HG03521 (cell line): ENCODE results near the gene ANXA2.
"Not testable (repeated sequence)": the region's sequence is repeated elsewhere in the genome, so short reads cannot be mapped to it uniquely, and the experiment has no call there.

ENCODE experiments used
- ATAC-seq: cut with Tn5 transposase; IDR thresholded peaks from one replicate; pipeline ENCODE4 v1.9.1; 2021; ENCODE audit warnings: mild to moderate bottlenecking, moderate library complexity; ENCODE audit not compliant: unreplicated experiment

The ANXA2 gene

DNA sequence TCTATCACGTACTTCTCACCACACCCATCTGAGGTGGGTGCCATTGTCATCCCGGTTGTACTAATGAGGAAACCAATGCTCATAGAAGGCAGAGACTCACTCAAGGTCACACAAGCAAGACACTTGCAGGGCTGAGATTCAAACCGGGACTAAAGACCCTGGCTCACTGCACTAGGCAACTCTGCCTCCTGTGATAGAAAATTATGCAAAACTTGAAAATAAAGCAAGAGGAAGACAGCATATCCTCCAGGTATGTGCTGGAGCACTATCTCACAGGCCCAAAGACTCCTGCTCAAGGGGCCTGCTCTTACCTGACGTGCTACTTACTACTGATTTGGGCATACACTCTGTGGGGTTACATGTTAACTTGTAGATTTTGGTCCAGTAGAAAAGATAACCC lies 25.6 kb downstream of the ANXA2 start:
- ATAC-seq = no peak

GRCh38 chr15:60371175-60372051 lies 26.4 kb downstream of the ANXA2 start:
- no peak for ATAC-seq

DNA sequence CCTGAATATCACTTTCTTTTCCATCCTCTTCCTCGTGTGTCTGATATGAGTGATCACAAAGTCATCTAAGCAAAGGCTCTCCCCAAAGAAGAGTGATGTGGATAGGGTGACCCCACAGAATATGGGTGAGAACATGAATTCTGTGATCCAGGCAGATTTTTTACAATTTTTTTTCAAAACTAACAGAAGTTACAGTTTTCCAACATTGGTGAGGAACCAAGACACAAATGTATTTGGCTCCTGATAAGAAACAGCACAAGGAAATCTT lies 27.0 kb downstream of the ANXA2 start:
- ATAC-seq = no peak

- no peak for ATAC-seq
Observed at GRCh38 chr15:60370105-60370868, 27.5 kb downstream of the ANXA2 start.

GRCh38 chr15:60369696-60370095 lies 28.1 kb downstream of the ANXA2 start:
- no peak for ATAC-seq

DNA sequence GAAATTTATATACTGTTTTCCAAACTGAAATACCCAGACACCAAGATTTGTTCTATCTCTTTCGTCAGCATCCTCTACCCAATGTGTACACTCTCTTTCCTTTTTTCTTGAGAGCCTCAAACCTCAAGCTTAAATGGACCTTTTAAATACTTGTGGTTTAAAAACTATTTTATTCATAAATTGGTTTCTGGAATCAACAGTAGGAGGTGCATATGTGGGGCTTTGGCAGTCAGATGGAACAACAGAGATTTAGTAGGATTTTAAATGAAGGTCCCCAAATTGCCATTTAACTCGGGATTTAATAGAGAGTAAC lies 33.2 kb downstream of the ANXA2 start:
- no peak for ATAC-seq

GRCh38 chr15:60363903-60364611 lies 33.7 kb downstream of the ANXA2 start:
- ATAC-seq = no peak

DNA sequence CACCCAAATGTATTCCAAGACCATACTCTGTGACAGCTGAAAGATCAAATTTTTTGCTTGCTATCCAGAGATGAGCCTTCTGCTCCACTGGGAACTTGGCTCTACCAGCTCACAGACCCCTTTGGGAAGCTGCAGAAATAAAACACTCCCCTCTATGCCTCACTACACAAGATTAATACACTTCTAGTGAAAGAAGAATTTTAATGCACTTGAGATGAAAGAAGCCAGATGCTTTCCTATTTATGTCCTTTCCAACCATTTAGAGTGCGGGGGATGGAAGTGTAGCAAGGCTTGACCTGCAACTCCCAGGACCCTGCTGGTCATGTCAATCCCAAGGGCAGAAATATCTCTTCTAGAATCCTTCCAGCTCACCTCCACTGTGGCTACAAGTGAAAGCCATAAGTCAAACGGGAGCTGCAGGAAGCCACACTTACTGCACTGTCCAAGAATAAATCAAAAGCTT lies 34.7 kb downstream of the ANXA2 start:
- no peak for ATAC-seq

- no peak for ATAC-seq
Observed at GRCh38 chr15:60362321-60363086, 35.3 kb downstream of the ANXA2 start.

DNA sequence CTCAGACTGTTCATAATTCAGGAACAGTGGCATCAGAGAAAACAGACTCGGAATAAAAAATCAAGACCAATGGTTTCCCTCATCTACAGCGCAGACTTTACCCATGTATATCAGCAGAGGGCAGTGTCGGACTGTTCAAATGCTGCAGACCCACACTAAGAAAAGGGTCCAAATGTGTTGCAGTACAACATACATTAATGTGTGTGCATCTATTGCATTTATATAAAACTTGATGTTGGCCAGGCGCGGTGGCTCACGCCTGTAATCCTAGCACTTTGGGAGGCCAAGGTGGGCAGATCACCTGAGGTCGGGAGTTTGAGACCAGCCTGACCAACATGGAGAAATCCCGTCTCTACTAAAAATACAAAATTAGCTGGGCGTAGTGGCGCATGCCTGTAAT lies 38.0 kb downstream of the ANXA2 start:
- not testable (repeated sequence) for ATAC-seq

DNA sequence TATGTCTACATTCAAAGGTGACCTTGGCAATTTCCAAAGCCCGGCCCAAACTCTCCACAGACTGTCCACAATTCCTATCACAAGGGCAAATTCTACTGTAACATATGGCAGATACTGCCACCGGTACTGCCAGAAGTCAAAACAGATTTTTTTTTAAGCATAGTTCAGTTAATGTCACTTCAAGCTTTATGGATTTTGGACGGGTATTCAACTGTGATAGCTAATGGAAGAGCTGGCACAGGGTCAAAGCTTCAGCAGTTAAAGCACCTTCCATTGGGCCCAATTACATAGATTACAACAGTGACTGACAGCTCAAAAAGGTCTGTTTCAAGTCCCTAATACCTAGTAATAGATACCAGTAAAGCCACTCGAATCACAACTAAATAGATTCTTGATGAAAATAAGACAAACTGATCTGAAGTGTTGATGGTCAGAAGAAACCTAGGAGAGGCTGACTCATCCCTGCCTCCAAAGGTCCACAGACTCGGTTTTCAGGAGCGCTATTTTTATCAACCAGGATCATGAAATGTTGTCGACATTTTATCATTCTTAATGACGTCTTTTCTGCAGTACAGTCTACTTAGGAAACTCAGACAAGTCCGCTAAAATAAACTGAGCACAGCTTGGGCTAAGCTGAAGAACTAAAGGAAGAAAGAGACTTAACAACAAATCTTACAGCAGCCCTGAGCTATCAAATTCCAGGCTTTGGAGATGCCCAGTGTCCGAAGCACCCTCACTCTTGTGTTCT lies 38.7 kb downstream of the ANXA2 start:
- ATAC-seq = no peak

DNA sequence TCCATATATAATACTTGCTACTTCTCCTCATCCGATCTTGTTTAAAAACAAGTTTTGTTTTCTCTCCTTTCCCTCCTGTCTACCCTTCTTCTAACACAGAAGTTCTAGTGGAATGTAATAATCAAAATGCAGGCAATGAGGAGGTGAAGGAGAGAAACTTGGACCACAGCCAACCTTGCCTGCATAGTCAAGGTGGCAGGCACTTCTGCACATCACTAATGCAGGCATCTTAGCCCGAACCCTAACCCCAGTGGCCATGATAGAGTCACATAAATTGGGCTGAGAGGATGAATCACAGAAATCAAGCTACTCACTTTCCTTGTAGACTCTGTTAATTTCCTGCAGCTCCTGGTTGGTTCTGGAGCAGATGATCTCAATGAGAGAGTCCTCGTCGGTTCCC lies 41.0 kb downstream of the ANXA2 start:
- ATAC-seq = no peak

DNA sequence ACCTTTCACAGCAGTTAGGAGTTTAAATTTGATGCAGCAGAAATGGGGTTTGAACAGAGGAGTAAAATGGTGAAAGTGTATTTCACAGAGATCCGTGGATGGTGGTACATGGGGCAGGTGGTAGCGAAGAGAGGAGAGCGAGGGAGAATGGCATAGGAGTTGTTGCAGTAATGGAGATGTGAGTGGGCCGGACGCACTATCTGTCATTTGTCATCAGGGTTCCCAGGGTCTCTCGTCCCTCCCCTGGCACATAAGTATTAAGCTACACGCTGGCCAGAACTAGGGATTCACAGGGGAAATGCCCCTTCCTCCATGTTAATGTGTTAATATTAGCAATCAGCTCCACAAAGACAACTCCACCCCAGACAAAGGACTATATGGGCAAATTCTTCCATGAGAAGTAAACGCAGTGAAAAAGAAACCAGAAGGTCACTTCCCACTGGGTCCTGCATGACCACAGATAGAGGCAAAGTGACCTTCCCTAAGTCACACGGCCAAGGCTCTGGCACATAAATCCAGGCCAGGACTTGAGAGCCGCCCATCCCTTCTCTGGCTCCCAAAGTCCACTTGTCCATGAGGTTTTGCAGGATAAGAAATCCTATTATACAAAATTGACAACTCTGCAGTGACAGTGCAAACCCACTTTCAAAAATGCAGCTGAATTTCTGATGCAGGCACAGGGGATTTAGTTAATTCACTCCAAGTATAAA lies 42.5 kb downstream of the ANXA2 start:
- ATAC-seq = no peak

DNA sequence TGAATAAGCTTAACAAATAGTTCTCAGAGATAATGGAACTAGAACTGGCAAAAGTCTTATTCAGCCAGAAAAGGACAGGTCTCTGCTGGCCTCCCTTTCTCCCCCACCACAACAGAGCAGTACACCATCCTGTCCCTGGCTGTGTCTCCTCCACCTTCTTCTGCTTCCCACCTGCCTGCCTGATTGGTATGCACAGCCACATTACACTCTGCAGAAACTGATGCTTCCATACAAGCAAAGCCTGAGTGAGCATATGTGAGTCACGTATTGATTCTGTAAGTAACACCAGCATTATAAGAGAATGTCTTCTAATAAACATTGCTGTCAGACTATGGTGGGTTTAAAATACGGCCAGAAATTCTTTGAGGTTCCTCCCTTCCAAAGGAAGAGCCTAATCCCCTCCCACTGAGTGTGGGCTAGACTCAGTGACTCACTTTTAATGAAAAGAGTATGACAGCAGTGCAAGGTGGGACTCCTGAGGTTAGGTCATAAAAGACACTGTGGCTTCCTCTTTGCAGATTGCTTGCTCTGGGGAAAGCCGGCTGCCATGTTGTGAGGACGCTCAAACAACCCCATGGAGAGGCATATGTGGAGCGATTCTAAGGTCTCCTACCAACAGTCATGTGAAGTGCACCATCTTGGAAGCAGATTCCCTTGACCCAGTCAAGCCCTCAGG lies 44.4 kb downstream of the ANXA2 start:
- ATAC-seq = no peak

GRCh38 chr15:60352525-60352924 lies 45.3 kb downstream of the ANXA2 start:
- ATAC-seq = no peak

DNA sequence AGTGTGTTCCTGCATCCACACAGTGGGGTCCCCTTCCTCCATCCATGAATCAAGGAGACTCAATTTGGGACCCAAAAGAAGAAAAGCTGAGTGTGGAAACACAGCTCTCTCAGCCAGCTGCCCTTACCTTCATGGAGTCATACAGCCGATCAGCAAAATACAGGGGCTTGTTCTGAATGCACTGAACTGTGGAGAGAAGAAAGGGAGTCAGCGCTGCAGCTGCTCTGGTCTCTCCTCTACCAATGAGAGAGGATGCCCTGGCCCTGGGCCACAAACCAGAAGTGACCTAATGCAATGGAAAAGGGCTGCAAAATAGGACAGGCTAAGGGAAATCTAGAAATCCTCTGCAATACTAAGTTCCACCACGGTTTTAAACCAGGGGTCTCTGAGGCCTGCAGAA lies 46.7 kb downstream of the ANXA2 start:
- no peak for ATAC-seq

DNA sequence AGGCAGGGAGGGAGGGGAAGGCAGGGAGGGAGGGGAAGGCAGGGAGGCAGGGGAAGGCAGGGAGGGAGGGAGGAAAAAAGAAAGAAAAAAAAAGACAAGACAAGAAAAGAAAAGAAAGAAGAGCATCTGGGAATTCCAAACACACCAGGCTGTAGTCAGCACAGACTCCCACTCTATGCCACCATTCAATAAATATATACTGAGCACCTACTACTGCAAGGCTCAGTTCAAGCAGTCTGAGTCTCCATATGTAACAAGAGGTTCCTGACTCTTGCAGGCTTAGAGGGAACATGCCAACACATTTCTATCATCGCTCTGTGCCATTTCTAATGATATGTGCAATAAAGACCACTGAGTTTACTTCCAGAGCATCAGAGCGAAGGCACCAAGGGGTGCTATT lies 47.7 kb downstream of the ANXA2 start:
- ATAC-seq = no peak

GRCh38 chr15:60349589-60349988 lies 48.2 kb downstream of the ANXA2 start:
- no peak for ATAC-seq

GRCh38 chr15:60347480-60348049 lies 50.2 kb downstream of the ANXA2 start:
- ATAC-seq = no peak
